Stimulated activated memory B cell treated with anti-CD40 and anti-IgM and Interleukin-4, amounts not matched to agents 10 μg/mL and 1 μg/mL and 100 μg/mL, for 72 hours (primary cell): ENCODE results near the gene MTRR.

Experiments used
- ATAC-seq: fragments of 150-1000 bp; cut with Tn5 transposase; 2 replicates; pipeline ENCODE4 v1.10.0; 2021
- H3K27ac Mint-ChIP-seq: one replicate; pipeline ENCODE4 v1.8.0; 2022; ENCODE audit warnings: mild to moderate bottlenecking, mixed read lengths
- H3K27me3 Mint-ChIP-seq: one replicate; pipeline ENCODE4 v1.8.0; 2022; ENCODE audit warnings: mixed read lengths
- H3K36me3 Mint-ChIP-seq: one replicate; pipeline ENCODE4 v1.8.0; 2022; ENCODE audit warnings: mixed read lengths
- H3K4me1 Mint-ChIP-seq: one replicate; pipeline ENCODE4 v1.8.0; 2022; ENCODE audit warnings: mixed read lengths
- H3K4me3 Mint-ChIP-seq: one replicate; pipeline ENCODE4 v1.8.0; 2022; ENCODE audit warnings: mild to moderate bottlenecking, moderate library complexity, mixed read lengths
- H3K9me3 Mint-ChIP-seq: one replicate; pipeline ENCODE4 v1.8.0; 2022; ENCODE audit warnings: mixed read lengths

Gene MTRR

DNA sequence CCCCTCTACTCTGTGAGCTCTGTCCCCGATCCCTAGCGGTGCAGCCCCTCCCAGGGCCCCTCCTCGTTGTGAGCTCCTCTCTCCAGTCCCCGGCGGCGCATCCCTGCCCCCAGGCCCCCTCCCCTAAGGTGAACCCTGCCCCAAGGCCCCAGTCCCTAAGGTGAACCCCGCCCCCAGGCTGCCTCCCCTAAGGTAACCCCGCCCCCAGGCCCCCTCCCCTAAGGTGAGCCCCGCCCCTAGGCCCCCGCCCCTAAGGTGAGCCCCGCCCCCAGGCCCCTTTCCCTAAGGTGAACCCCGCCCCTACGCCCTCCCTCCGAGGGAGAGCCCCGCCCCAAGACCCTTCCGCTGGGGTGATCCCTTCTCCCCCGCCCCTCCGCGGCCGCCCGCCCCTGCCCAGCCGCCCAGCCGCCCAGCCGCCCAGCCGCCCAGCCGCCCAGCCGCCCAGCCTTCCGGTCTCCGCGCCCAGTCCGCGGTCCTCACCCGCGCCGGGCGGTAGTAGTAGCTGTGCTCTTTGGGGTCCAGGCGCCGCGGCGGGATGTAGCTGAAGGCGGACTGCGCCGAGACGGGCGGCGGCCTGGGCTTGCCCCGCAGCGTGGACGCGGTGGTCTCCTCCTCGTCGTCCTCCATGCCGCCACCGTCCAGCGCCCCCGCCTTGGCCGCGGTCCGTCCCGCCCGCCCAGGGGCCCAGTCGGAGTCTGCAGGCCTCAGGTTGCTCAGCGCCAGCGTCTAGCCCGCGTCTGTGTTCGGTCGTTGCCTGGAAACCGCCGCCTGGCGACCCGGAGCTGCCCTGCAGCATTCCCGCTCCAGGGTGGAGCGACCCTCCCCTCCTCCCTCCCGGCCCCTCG lies 18.3 kb upstream of the MTRR start, which contains the start of gene CFAP90:
Gene CFAP90, minus strand, starts transcription at position 739 of the 845 bp plus-strand sequence. Its CDS starts 112 bp downstream, at position 627.
- Mint-ChIP-seq H3K4me3 (peak within 1 kb of the TSS; percentile 68), H3K27ac (no peak within 1 kb of the TSS), H3K36me3 (no peaks in the 10 kb centered on the region), H3K9me3 (peaks cover 3% of the 10 kb centered on the region), H3K4me1 (peaks cover 27% of the 10 kb centered on the region), H3K27me3 (peaks cover 35% of the 10 kb centered on the region)
- ATAC-seq, result peak; percentile 61

DNA sequence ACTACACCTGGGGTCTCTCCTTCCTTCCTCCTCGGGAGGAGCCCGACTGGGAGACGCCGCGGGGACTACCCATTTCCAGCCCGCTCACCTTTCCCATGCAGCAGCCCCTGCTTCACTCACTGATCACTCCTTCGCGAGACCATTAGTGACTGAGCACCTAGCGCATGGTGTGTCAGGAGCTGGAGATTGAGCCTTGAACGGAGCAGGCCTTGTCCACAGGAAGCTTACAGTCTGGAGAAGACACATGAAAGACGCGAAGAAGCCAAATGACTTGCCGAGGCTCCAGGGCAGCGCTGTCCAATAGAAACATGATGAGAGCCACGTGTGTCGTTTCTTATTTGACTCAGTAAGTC lies 17.7 kb upstream of the MTRR start:
- H3K9me3 Mint-ChIP-seq, result peaks cover 3% of the 10 kb centered on the region
- peaks cover 35% of the 10 kb centered on the region for H3K27me3 Mint-ChIP-seq
- H3K4me1 Mint-ChIP-seq, result peaks cover 27% of the 10 kb centered on the region
- H3K27ac Mint-ChIP-seq, result no peak overlapping the region
- H3K4me3 Mint-ChIP-seq, result peak overlapping the region; percentile 68
- ATAC-seq, result no peak
- H3K36me3 Mint-ChIP-seq, result no peaks in the 10 kb centered on the region

DNA sequence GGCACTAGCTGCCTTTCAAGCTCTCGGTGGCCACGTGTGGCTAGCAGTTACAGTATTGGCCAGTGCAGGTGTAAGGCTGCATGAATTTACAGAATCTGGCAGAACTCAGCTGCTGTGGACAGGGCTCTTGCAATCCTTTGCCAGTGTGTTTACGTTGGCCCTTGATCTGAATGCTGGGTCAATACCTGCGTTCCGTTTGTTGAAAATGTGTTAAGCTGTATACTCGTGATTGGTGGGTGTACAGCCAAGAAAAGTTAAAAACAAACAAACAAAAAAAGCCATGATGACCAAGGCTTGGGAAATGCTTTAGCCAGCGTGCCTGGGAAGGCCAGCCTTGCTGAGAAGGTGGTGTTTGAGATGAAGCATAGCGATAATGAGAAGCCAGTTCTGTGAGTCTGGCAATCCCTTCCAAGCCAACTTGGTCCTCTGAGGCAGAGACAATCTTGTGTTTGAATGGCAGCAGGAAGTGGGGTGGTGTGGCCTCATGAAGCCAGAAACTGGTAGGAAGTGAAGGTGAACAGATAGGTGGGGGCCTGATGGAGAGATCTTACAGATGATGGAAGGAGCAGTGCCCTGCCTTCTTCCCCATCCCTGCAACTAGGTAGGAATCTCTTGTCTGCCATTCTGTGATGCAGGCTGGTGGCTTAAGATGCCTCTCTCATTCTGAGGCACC lies 17.2 kb upstream of the MTRR start:
- H3K4me3 Mint-ChIP-seq, result no peak overlapping the region
- peaks cover 27% of the 10 kb centered on the region for H3K4me1 Mint-ChIP-seq
- H3K27ac Mint-ChIP-seq, result no peak overlapping the region
- no peak for ATAC-seq
- H3K36me3 Mint-ChIP-seq, result no peaks in the 10 kb centered on the region
- H3K27me3 Mint-ChIP-seq, result peaks cover 35% of the 10 kb centered on the region
- H3K9me3 Mint-ChIP-seq, result peaks cover 3% of the 10 kb centered on the region

DNA sequence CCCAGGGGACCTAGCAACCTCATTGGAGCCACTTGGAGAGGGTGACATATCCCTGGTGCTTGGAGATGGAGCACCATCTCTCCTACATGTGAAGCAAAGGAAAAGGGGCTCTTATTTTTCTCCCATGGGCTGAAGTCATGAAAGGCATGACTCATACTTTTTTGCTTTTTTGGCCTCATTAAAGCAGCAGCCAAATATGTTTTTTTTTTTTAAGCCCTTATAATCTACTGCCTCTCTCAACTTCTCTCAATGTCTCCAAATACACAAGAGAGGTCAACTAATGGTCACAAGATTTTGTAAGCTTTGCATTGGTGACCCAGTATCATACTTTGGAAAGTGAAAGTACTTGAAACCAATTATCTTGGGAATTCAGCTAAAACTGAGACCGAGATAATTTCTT lies 16.4 kb upstream of the MTRR start:
- Mint-ChIP-seq H3K4me3 (no peak overlapping the region), H3K27me3 (peaks cover 35% of the 10 kb centered on the region), H3K9me3 (peaks cover 3% of the 10 kb centered on the region), H3K27ac (no peak overlapping the region), H3K4me1 (peaks cover 27% of the 10 kb centered on the region), H3K36me3 (peaks cover 3% of the 10 kb centered on the region)
- ATAC-seq, result no peak

DNA sequence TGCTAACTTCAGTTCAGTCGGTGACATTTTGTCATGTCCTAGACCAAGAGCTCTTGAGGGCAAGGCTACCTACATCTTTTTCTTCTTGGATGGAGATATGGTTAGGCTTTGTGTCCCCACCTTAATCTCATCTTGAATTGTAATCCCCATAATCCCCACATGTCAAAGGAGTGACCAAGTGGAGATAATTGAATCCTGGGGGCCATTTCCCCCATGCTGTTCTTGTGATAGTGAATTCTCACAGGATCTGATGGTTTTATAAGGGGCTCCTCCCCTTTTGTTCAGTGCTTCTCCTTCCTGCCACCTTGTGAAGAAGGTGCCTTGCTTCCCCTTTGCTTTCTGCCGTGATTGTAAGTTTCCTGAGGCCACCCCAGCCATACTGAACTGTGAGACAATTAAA lies 16.0 kb upstream of the MTRR start:
- Mint-ChIP-seq H3K27me3 (peaks cover 35% of the 10 kb centered on the region), H3K4me1 (peaks cover 27% of the 10 kb centered on the region), H3K9me3 (peaks cover 3% of the 10 kb centered on the region), H3K4me3 (no peak overlapping the region), H3K27ac (no peak overlapping the region), H3K36me3 (peaks cover 7% of the 10 kb centered on the region)
- ATAC-seq, result no peak

DNA sequence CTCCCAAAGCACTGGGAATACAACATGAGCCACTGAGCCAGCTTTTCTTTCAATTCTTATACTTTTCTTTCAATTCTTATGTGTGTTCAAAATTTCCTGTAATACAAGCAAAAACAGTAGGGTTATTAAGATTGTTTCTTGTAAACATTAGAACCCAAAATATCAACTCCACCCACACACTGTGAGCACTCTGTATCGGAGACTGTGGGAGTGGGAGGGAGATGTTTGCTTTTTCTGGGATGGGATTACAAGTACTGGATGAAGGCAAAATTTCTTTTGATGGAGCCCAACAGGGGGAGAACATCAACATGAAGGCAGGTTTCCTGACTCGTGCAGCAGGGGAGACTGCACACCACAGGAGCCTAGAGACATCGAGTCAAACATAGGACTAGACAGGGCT lies 13.3 kb upstream of the MTRR start:
- Mint-ChIP-seq H3K9me3 (peaks cover 3% of the 10 kb centered on the region), H3K27me3 (peaks cover 19% of the 10 kb centered on the region), H3K36me3 (peaks cover 25% of the 10 kb centered on the region), H3K4me1 (peaks cover 20% of the 10 kb centered on the region), H3K27ac (no peak overlapping the region), H3K4me3 (no peak overlapping the region)
- ATAC-seq, result no peak

DNA sequence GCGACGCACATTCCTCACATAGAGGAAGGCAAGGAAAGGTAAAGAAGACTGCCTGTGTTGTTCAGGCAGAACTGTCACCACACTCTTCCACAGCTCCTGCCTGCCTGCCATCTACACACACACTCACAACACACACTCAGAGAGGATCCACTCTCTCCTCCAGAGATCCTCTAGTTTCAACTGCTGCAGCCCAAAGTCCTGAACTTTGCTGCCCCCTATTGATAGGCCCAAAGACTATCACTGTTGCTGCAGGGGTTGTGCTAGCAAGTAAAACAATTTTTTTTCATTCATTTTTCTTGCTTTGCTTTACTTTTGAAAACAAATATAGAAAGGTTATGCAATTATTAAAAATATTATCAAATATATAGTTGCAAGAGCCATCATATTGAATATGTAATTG lies 12.1 kb upstream of the MTRR start:
- peaks cover 12% of the 10 kb centered on the region for H3K4me1 Mint-ChIP-seq
- H3K9me3 Mint-ChIP-seq, result peaks cover 3% of the 10 kb centered on the region
- H3K4me3 Mint-ChIP-seq, result no peak overlapping the region
- no peak overlapping the region for H3K27ac Mint-ChIP-seq
- peaks cover 8% of the 10 kb centered on the region for H3K27me3 Mint-ChIP-seq
- peaks cover 31% of the 10 kb centered on the region for H3K36me3 Mint-ChIP-seq
- no peak for ATAC-seq

DNA sequence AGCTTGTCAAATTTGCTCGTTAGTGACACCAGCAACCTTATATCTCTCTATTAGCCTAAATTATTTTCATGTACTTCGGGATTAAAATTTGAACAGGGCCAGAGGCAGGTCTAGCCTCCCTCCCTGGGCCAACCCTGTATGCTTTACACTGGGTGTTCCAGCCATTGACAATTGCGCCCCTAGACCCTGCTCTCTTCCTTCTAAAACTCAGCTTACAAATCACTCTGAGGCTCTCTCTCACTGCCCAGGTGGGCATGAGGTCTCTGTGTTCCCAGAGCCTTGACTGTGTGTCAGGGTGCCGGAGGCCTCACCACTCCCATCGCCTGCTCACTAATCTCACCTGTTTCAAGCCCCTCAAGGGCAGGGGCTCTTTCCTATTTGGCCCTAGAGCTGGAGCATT lies 11.6 kb upstream of the MTRR start:
- Mint-ChIP-seq H3K4me3 (no peak overlapping the region), H3K27ac (no peak overlapping the region)
- ATAC-seq, result no peak

DNA sequence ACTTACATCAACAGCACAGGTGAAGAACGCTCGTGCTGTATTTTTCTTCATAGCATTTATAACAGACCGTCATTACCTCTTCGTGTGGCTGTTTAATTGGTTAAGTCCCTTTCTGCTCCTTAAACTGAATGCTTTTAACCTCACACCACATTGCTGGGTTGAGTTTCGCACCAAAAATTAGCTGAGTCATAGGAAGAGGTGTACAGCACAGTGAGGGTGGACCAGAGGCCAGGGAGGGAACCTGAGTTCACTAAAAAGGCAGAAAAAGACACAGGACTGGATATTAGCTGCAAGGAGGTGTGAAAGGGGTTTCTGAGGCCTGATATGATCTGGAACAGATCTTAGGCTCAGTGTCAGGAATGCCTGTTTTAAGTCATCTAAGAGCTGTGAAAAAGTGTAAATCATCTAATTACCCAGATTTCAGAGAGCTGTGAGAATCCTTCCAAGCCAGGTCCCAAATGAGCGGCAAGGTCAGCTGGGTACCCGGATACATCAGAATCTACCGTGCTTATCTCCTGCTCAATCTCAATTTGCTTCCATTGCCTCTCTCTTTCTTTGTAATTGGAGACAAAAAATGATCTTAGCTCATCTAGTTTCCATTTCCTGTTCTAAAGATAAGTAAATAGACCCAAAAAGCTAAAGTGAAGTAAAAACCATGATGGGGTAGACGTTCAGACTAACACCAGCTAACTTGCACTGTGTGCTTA lies 10.9 kb upstream of the MTRR start:
- no peak for ATAC-seq
- H3K27me3 Mint-ChIP-seq, result no peaks in the 10 kb centered on the region
- no peak overlapping the region for H3K27ac Mint-ChIP-seq
- H3K9me3 Mint-ChIP-seq, result peaks cover 3% of the 10 kb centered on the region
- H3K4me1 Mint-ChIP-seq, result peaks cover under 1% of the 10 kb centered on the region
- no peak overlapping the region for H3K4me3 Mint-ChIP-seq
- peaks cover 39% of the 10 kb centered on the region for H3K36me3 Mint-ChIP-seq

More for the DNA sequence above, 11.6 kb upstream of the MTRR start:
- H3K9me3 Mint-ChIP-seq, result peaks cover 3% of the 10 kb centered on the region
- H3K27me3 Mint-ChIP-seq, result peaks cover 3% of the 10 kb centered on the region
- peaks cover 7% of the 10 kb centered on the region for H3K4me1 Mint-ChIP-seq
- H3K36me3 Mint-ChIP-seq, result peaks cover 33% of the 10 kb centered on the region

DNA sequence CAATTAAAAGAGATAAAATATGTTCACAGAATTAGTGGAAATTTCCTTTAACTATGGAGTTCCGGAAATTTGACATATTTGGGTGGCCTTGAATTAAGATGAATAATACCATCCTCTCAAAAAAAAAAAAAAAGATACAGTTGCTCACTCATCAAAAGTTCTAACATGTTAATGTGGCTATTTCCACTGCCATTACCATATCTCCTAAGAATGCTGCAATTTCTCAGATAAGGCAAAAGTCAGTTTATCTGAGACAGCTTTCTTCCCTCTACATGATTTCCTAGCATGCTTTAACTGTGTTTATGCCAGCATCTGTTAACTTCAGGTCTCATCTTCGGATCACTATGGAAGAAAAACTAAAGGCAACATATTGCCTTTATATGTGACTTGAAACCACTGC lies 2.8 kb upstream of the MTRR start:
- ATAC-seq, result no peak
- Mint-ChIP-seq H3K36me3 (peaks cover 22% of the 10 kb centered on the region), H3K4me3 (no peak overlapping the region), H3K27me3 (no peaks in the 10 kb centered on the region), H3K27ac (no peak overlapping the region), H3K4me1 (peaks cover 31% of the 10 kb centered on the region), H3K9me3 (no peaks in the 10 kb centered on the region)

DNA sequence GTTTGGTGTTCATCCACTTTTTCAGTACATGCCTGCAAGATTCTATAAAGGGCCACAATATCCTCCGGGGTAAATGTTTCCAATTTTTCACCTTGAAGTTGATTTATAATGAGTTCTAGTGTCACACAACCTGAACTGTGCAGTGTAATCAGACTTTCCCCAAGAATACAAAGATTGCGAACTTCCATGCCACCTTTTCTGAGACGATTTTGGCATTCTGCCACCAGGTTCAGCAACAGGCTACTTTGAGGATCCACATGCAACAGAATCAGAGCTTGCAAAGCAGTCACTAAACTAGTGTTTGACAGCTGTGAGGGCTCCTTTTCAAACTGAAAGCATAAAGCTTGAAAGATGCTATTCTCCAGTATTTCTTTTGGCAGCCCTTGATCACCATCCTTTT lies 1.7 kb upstream of the MTRR start:
- Mint-ChIP-seq H3K27me3 (no peaks in the 10 kb centered on the region), H3K9me3 (no peaks in the 10 kb centered on the region), H3K36me3 (peaks cover 14% of the 10 kb centered on the region), H3K4me3 (no peak overlapping the region), H3K4me1 (peaks cover 39% of the 10 kb centered on the region), H3K27ac (no peak overlapping the region)
- ATAC-seq, result no peak

DNA sequence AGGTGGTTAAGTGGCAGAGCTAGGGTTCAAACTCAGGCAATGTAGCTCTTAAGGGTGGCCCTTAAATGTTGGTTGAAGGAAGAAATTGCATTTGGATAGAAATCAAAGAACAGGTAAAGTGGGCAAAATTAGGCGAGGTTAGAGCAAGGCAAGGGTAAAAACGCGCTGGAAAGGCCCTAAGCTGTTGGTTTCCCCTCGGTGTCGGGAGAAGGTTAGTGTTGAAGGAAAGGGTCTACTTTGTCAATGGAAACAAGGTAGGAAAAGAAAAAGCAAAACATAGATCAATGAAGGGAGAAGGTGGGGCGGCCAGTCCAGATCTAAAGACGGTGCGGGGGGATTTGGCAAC lies 548 bp upstream of the MTRR start:
- Mint-ChIP-seq H3K9me3 (no peaks in the 10 kb centered on the region), H3K36me3 (peaks cover 13% of the 10 kb centered on the region), H3K27ac (peak overlapping the region; percentile 72), H3K27me3 (no peaks in the 10 kb centered on the region), H3K4me3 (peak overlapping the region; percentile 92), H3K4me1 (peaks cover 50% of the 10 kb centered on the region)
- ATAC-seq, result no peak

DNA sequence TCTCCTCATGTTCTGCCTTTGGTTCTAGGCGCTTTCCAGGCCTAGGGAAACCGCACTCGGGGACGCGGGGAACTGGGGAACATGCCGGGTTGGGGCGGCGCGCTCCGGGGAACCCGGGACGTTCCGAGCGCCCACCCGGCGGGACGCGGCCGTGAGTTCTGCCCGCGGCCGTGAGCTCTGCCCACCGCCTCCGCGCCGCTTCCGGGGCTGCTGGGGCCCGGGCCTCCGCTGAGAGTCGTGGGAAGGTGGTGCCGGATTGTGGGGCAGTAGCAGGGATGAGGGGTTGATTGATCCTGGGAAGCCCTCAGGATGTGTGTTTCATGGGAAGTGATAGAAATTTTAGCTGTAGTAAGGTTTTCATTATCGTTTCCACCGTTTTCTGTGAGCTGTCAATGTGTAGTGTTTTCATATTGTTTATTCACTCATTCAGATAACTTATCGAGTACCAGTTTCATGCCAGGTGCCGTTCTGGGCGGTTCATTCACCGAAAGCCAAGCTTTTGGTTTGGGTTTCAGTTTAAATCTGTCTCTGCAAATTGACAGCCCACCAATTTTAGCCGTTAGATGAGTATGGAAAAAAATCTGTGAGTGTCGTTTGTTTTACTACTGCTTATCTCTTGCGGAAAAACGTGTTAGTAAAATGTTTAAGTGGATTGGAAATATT lies 657 bp downstream of the MTRR start:
- H3K36me3 Mint-ChIP-seq, result peaks cover 20% of the 10 kb centered on the region
- H3K4me3 Mint-ChIP-seq, result peak overlapping the region; percentile 92
- H3K27ac Mint-ChIP-seq, result peak overlapping the region; percentile 72
- peak; percentile 61 for ATAC-seq
- peaks cover 58% of the 10 kb centered on the region for H3K4me1 Mint-ChIP-seq
- H3K9me3 Mint-ChIP-seq, result no peaks in the 10 kb centered on the region
- H3K27me3 Mint-ChIP-seq, result no peaks in the 10 kb centered on the region

DNA sequence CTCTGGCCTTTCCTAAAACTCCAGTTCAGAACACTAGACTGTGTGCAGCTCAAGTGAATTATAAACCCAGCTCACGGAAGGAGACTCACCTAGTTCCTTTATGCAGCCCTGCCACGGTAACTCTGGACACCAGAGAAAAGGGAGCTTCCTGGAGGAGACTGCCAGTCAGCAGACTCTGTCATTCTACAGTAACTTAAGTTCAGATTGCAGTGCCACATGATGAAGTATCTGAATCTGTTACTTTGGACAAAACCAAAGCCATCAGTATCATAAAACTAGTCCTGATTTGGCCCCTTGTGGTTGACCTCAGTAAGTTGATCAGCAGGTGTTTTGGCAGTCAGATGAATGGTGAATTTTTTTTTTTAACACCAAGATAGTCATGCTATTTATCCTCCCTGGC lies 2.7 kb downstream of the MTRR start:
- H3K27ac Mint-ChIP-seq, result no peak overlapping the region
- no peak overlapping the region for H3K4me3 Mint-ChIP-seq

DNA sequence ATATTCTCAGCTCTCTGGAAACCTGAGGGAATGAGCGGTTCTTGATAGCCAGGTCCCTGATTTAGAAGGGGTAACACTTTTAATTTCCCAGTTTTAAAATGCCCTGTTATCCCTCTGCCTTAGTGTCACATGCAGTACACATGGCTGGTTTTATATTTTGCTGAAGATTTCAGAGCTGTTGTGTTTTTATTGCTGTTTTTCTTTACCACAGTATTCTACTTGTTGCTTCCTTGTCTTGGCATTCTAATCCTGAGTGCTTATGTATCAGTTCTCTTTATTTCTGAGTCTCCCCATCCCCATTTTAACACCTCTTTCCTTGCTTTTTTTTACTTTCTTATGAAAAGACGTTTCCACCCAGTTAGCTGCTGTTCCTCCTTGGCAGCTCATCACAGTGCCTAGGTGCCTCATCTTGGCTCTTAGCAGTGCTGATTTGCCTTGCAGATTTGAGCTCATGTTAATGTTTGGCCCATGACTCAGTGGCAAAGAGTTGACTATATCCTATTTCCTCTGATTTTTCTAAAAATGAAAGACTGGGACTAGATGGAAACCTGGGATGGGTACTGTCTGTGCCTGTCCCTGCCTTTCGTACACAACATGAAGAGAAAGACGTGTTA lies 3.7 kb downstream of the MTRR start:
- H3K4me3 Mint-ChIP-seq, result peak overlapping the region; percentile 2
- peaks cover 59% of the 10 kb centered on the region for H3K4me1 Mint-ChIP-seq
- no peak for ATAC-seq
- H3K27me3 Mint-ChIP-seq, result no peaks in the 10 kb centered on the region
- peak overlapping the region; percentile 72 for H3K27ac Mint-ChIP-seq
- H3K36me3 Mint-ChIP-seq, result peaks cover 35% of the 10 kb centered on the region
- no peaks in the 10 kb centered on the region for H3K9me3 Mint-ChIP-seq

More for the DNA sequence above, 2.7 kb downstream of the MTRR start:
- Mint-ChIP-seq H3K36me3 (peaks cover 26% of the 10 kb centered on the region), H3K9me3 (no peaks in the 10 kb centered on the region), H3K4me1 (peaks cover 57% of the 10 kb centered on the region), H3K27me3 (no peaks in the 10 kb centered on the region)
- ATAC-seq, result no peak
